PC-9 (cell line): Measurements from ENCODE around the gene HOXB5. TPM values are rescaled to one million over a fixed set of nuclear protein-coding genes. Genes with fewer than 3 reads are reported as not detected.

Experiments used
- BruUV-seq: library from RNA; stranded (reverse); fragments of 400-500 nt; replicated peaks from 2 replicates; lab custom pipeline; 2021; lab: Mats Ljungman, UMichigan
- CTCF ChIA-PET: fragments of 300-600 bp; sonication (Branson Sonifier 250); formaldehyde crosslinking; loops from one replicate; lab custom pipeline; 2022; ENCODE audit warnings: antibody characterized with exemption; lab: Charles Lee
- POLR2A ChIA-PET: fragments of 300-600 bp; sonication (Branson Sonifier 250); formaldehyde crosslinking; loops from one replicate; lab custom pipeline; 2022; ENCODE audit warnings: antibody characterized with exemption; ENCODE audit not compliant: unreplicated experiment; lab: Charles Lee
- DNase-seq, 2 experiments: peaks; one replicate each; pipeline versions ENCODE4 v3.0.0 to v3.0.0-alpha.2; 2015 to 2022; ENCODE audit warnings: mixed read lengths in 1 of 2
- H2AFZ ChIP-seq: fragments of 200-600 bp; sonication (generic); 2 replicates; pipeline ENCODE4 v1.8.1; 2017; ENCODE audit warnings: antibody characterized with exemption
- H3F3A ChIP-seq: fragments of 200-600 bp; sonication (generic); 2 replicates; pipeline ENCODE4 v1.8.1; 2017; ENCODE audit warnings: antibody characterized with exemption, mild to moderate bottlenecking, low read depth; ENCODE audit not compliant: insufficient read depth
- H3K27ac ChIP-seq: fragments of 200-600 bp; sonication (generic); 2 replicates; pipeline ENCODE4 v1.6.1; 2016; ENCODE audit warnings: mixed run types
- H3K27me3 ChIP-seq: fragments of 200-600 bp; sonication (generic); 2 replicates; pipeline ENCODE4 v1.6.1; 2016; ENCODE audit warnings: low read depth, mixed run types; ENCODE audit not compliant: insufficient read depth
- H3K36me3 ChIP-seq: fragments of 200-600 bp; sonication (generic); 2 replicates; pipeline ENCODE4 v1.6.1; 2016; ENCODE audit warnings: low read depth, mixed run types
- H3K4me1 ChIP-seq: fragments of 200-600 bp; sonication (generic); replicated peaks from 2 replicates; pipeline ENCODE4 v1.6.1; 2016; ENCODE audit warnings: mixed run types; ENCODE audit not compliant: insufficient read depth
- H3K4me2 ChIP-seq: fragments of 200-600 bp; sonication (generic); 2 replicates; pipeline ENCODE4 v1.6.1; 2017; ENCODE audit warnings: mixed run types
- H3K4me3 ChIP-seq: fragments of 200-600 bp; sonication (generic); 2 replicates; pipeline ENCODE4 v1.6.1; 2016; ENCODE audit warnings: mixed run types
- H3K79me2 ChIP-seq: fragments of 200-600 bp; sonication (generic); 2 replicates; pipeline ENCODE4 v1.6.1; 2017; ENCODE audit warnings: low read depth, mixed run types
- H3K9me2 ChIP-seq: fragments of 200-600 bp; sonication (generic); 2 replicates; pipeline ENCODE4 v1.8.1; 2017; ENCODE audit warnings: mild to moderate bottlenecking; ENCODE audit not compliant: insufficient read depth
- H3K9me3 ChIP-seq: fragments of 200-600 bp; sonication (generic); 2 replicates; pipeline ENCODE4 v1.8.1; 2016; ENCODE audit warnings: low read depth; ENCODE audit not compliant: insufficient read depth
- H4K20me1 ChIP-seq: fragments of 200-600 bp; sonication (generic); 2 replicates; pipeline ENCODE4 v1.8.1; 2017; ENCODE audit not compliant: insufficient read depth
- CTCF ChIP-seq: fragments of 200-600 bp; sonication (generic); conservative IDR thresholded peaks from 2 replicates; pipeline ENCODE4 v1.6.1; 2017; ENCODE audit warnings: mixed run types, antibody characterized with exemption, mild to moderate bottlenecking, moderate library complexity
- EZH2 ChIP-seq: fragments of 200-600 bp; sonication (generic); IDR thresholded peaks from 2 replicates; pipeline ENCODE4 v1.8.0; 2017; ENCODE audit warnings: antibody characterized with exemption, low read depth
- intact Hi-C: fragments of 100-400 bp; cut with micrococcal nuclease; formaldehyde crosslinking; loops from one replicate; pipeline ENCODE4 v1.10.0; 2022; ENCODE audit not compliant: unreplicated experiment
- total RNA-seq: library from RNA; stranded (reverse); gene quantifications from 2 replicates; pipeline ENCODE4 v1.2.3, GENCODE V29; 2021

The HOXB5 gene
- total RNA-seq, 1 experiment from 2014 or later: 12.9 TPM

DNA sequence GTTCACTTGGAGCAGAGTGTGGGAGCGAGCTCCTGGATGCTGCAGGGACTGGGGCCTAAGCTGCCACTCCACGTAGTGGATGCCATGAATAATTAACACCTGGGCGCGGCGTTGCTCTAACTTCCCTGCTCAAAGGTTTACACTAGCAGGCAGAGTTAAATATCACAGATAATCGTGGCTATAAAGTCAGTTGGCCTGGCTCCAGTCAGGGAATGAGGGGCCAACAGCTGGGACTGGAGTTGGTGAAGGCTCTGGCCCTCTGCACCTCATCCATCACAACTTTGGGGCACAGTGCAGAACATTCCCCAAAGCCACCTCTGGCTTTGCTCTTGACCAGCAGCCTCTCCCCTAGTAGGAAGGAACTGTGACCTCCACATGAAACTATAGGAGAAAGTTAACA lies 26.4 kb downstream of the HOXB5 start:
- POLR2A ChIA-PET: interaction anchor here (0.7 kb wide), 1 partner anchor 84 kb away, joined by 6 read pairs; no protein-coding TSS in a partner anchor
- H3K9me2 ChIP-seq: no peaks in the 10 kb centered on the region
- no peaks in the 10 kb centered on the region for H3F3A ChIP-seq
- H3K4me3 ChIP-seq: no peak overlapping the region
- H3K9me3 ChIP-seq: no peaks in the 10 kb centered on the region
- BruUV-seq: no TSS peak
- H3K4me2 ChIP-seq: no peak overlapping the region
- intact Hi-C loops: no loop called here
- CTCF ChIA-PET: no interaction called here
- no peak for DNase-seq
- H2AFZ ChIP-seq: no peak overlapping the region
- H3K79me2 ChIP-seq: no peaks in the 10 kb centered on the region
- no peaks in the 10 kb centered on the region for H4K20me1 ChIP-seq
- 0 out of 2 replicates have a peak, but pooled peaks cover 6% of the 10 kb centered on the region for H3K4me1 ChIP-seq
- H3K36me3 ChIP-seq: no peaks in the 10 kb centered on the region
- TF ChIP-seq EZH2: no peak
- TF ChIP-seq CTCF: no peak
- no peak overlapping the region for H3K27ac ChIP-seq
- no peaks in the 10 kb centered on the region for H3K27me3 ChIP-seq

DNA sequence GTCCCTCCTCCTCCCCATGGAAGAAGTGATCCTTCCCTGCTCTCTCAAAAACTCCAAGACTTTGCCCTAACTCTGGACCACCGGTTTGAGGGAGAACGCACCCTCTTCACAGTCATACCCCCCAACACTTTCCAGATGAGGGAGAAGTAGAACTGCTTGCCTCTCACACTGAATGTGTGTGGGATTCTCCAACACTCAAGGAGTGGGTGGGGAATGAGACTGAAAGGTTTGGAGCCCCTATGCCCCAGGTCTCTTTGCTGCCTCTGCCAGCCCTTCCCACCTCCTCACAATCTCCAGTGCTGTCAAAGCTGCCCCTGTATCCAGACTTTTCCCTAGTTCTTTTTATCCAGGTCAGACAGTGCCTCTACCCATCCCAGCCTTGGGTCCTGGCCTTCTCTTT lies 26.9 kb downstream of the HOXB5 start:
- Histone ChIP-seq H3K36me3 (no peaks in the 10 kb centered on the region), H3K79me2 (no peaks in the 10 kb centered on the region), H3K27ac (no peak overlapping the region), H3K4me1 (0 out of 2 replicates have a peak, but pooled peaks cover 6% of the 10 kb centered on the region), H4K20me1 (no peaks in the 10 kb centered on the region), H3K9me2 (no peaks in the 10 kb centered on the region), H3K9me3 (no peaks in the 10 kb centered on the region), H3K4me2 (no peak overlapping the region), H3K4me3 (no peak overlapping the region), H3F3A (no peaks in the 10 kb centered on the region), H3K27me3 (no peaks in the 10 kb centered on the region), H2AFZ (no peak overlapping the region)
- CTCF ChIA-PET: no interaction called here
- intact Hi-C loops: no loop called here
- DNase-seq: no peak
- no peak for TF ChIP-seq CTCF
- TF ChIP-seq EZH2: no peak
- no TSS peak for BruUV-seq
- POLR2A ChIA-PET: interaction anchor here (0.6 kb wide), 1 partner anchor 53 kb away, joined by 3 read pairs; no protein-coding TSS in a partner anchor

DNA sequence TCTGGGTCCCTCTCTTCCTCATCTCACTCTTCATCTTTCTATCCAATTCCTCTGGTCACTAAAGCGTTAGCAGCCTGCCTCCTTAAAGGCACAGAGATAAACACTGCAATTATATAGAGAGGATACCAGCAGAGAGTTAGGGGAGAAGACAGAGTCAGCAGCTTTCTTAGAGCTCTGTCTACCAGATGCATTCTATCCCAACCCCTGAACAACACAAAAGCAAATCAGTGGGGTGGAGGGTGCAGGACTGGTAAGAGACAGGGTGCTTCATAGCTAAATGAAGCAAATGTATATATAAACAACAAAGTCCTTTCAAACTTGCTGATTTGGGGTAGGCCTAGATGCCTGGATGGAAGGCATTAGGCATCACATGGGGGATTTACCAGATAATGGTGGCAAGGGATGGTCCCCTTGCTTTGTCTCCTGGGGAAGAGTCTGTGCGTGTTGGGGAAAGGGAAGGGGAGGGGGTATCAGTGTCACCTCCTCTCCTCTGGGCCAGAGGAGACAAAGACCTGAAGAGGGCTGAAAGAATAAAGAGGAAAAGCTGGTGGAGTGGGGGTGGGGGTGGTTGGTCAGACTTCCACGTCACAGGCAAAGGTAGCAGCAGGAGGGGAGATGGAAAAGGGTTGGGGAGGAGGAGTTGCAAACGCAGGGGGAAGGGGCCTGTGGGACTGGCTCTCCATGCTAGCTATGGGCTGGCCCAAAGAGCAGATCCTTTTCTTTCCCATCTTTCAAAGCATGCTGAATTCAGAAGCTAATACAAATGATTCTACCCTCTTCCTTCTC lies 27.5 kb downstream of the HOXB5 start:
- Histone ChIP-seq H2AFZ (no peak overlapping the region), H3K36me3 (no peaks in the 10 kb centered on the region), H4K20me1 (no peaks in the 10 kb centered on the region), H3K27ac (no peak overlapping the region), H3K9me2 (no peaks in the 10 kb centered on the region), H3K4me1 (0 out of 2 replicates have a peak, but pooled peaks cover 6% of the 10 kb centered on the region), H3F3A (no peaks in the 10 kb centered on the region), H3K4me3 (no peak overlapping the region), H3K79me2 (no peaks in the 10 kb centered on the region), H3K9me3 (no peaks in the 10 kb centered on the region), H3K27me3 (no peaks in the 10 kb centered on the region), H3K4me2 (no peak overlapping the region)
- BruUV-seq: no TSS peak
- CTCF ChIA-PET: no interaction called here
- TF ChIP-seq CTCF: no peak
- no peak for TF ChIP-seq EZH2
- intact Hi-C loops: no loop called here
- POLR2A ChIA-PET: interaction anchor here (0.6 kb wide), 1 partner anchor 52 kb away, joined by 3 read pairs; no protein-coding TSS in a partner anchor
- DNase-seq: no peak
